Naive thymus-derived CD8-positive, alpha-beta T cell (primary cell): ENCODE results near the gene CLEC19A. TPM values are rescaled to one million over a fixed set of nuclear protein-coding genes. Genes with fewer than 3 reads are reported as not detected.

ENCODE experiments used
- ATAC-seq, 2 donors: fragments of 150-1000 bp; cut with Tn5 transposase in 1 of 2; sonication (Bioruptor Pico), chemical (Tn5 transposase) in 1 of 2; 1 replicate in 1 of 2; 2 replicates in 1 of 2; pipeline ENCODE4 v1.10.0; 2021; ENCODE audit warnings: mild to moderate bottlenecking in 2 of 2, moderate library complexity in 2 of 2
- POLR2A ChIA-PET: fragments of 350-600 bp; sonication (Branson Sonifier 250); formaldehyde crosslinking; loops from one replicate; lab custom pipeline; 2021; ENCODE audit warnings: antibody characterized with exemption; lab: Charles Lee
- DNase-seq, 10 donors: peaks; one replicate each; pipeline versions ENCODE4 v3.0.0 to v3.0.0-alpha.2; 2020 to 2022
- H3K27ac Mint-ChIP-seq, 10 donors: one replicate each; pipeline ENCODE4 v1.8.0; 2020 to 2022; ENCODE audit warnings: mild to moderate bottlenecking in 10 of 10, mixed read lengths in 10 of 10, moderate library complexity in 4 of 10, inconsistent platforms in 1 of 10
- H3K27me3 Mint-ChIP-seq, 5 donors: one replicate each; pipeline ENCODE4 v1.8.0; 2021 to 2022; ENCODE audit warnings: mixed read lengths in 5 of 5
- H3K36me3 Mint-ChIP-seq, 3 donors: one replicate each; pipeline ENCODE4 v1.8.0; 2020 to 2022; ENCODE audit warnings: mixed read lengths in 3 of 3, mild to moderate bottlenecking in 2 of 3, inconsistent platforms in 1 of 3
- H3K4me1 Mint-ChIP-seq, 4 donors: one replicate each; pipeline ENCODE4 v1.8.0; 2021 to 2022; ENCODE audit warnings: mixed read lengths in 4 of 4
- H3K4me3 Mint-ChIP-seq, 10 donors: one replicate each; pipeline ENCODE4 v1.8.0; 2020 to 2022; ENCODE audit warnings: mild to moderate bottlenecking in 10 of 10, mixed read lengths in 10 of 10, moderate library complexity in 6 of 10, inconsistent platforms in 1 of 10
- H3K9me3 Mint-ChIP-seq, 9 donors: one replicate each; pipeline ENCODE4 v1.8.0; 2020 to 2022; ENCODE audit warnings: mixed read lengths in 9 of 9, mild to moderate bottlenecking in 3 of 9, inconsistent platforms in 1 of 9, moderate library complexity in 1 of 9
- polyA plus RNA-seq, 3 donors: library from polyadenylated mRNA; unstranded; fragments of 300-500 nt; fragmentation: Illumina TruSeq; gene quantifications; one replicate each; pipeline ENCODE4 v1.2.3, GENCODE V29; 2021
- total RNA-seq, 8 experiments: library from RNA in 2 of 8; stranded (reverse) in 2 of 8; gene quantifications; one replicate each; pipeline ENCODE4 v1.2.3 and lab custom pipeline; 2021 to 2026

The CLEC19A gene
- total RNA-seq (not detected), polyA plus RNA-seq (not detected), total RNA-seq (lab: John Stamatoyannopoulos, UW) (0 to 0.08 (median 0) reads per million in 6 experiments)

DNA sequence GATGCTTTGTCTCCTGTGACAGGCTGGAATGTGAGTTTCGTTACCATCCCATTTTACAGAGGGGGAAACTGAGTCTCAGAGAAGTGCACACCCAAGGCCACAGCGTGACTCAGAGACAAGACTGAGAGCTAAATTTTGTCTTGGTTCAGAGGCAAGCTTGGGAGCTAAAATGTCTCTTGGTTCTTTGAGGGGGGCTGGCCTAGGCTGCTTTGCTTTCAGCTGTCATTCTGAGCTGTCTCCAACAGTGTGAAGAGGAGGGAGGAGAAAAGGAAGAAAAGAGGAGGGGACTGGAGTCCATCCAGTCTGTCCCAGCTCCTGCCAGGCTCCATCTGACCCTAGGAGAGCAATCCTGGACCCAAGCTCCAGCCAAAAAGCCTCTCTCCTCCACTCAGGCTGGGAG, at the start of gene CLEC19A:
CLEC19A (plus strand) TSS at position 301 of the 400 bp plus-strand sequence. CDS start 121 bp downstream, outside the sequence.
- Mint-ChIP-seq H3K4me1 (no peaks in the 10 kb centered on the region), H3K4me3 (no peak within 1 kb of the TSS), H3K27ac (no peak within 1 kb of the TSS), H3K36me3 (no peaks in the 10 kb centered on the region), H3K27me3 (peaks cover 2 to 47% (median 18%) of the 10 kb centered on the region in 5 donors), H3K9me3 (no peaks in the 10 kb centered on the region)
- DNase-seq (no peak), ATAC-seq (no peak)
- POLR2A ChIA-PET = no interaction called here

DNA sequence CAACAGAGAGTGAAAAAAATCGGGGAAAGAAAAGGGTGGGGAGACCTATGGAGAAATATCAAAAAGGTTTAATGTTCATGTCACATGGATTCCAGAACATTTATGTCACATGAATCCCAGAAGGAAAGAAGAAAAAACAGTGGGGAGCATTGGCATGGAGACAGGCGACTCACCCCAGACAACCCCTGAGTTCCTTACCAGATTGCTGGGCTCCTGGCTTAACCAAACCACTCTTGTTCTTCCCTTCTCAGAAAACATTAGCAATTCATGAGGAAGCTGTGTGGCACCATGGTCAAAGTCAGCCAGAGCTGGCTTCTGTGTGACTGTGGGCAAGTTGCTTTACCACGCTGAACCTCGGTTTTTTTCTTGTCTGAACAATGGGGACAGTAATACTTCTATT, 49.6 kb upstream of the CLEC19A start:
- Mint-ChIP-seq H3K36me3 (peaks cover 0 to 28% (median 0%) of the 10 kb centered on the region in 3 donors), H3K27me3 (peaks cover 0 to 10% (median 5%) of the 10 kb centered on the region in 5 donors), H3K27ac (no peak overlapping the region), H3K4me1 (no peaks in the 10 kb centered on the region), H3K4me3 (no peak overlapping the region), H3K9me3 (peaks cover 0 to 47% (median 20%) of the 10 kb centered on the region in 9 donors)
- DNase-seq (no peak), ATAC-seq (no peak)
- POLR2A ChIA-PET = no interaction called here

DNA sequence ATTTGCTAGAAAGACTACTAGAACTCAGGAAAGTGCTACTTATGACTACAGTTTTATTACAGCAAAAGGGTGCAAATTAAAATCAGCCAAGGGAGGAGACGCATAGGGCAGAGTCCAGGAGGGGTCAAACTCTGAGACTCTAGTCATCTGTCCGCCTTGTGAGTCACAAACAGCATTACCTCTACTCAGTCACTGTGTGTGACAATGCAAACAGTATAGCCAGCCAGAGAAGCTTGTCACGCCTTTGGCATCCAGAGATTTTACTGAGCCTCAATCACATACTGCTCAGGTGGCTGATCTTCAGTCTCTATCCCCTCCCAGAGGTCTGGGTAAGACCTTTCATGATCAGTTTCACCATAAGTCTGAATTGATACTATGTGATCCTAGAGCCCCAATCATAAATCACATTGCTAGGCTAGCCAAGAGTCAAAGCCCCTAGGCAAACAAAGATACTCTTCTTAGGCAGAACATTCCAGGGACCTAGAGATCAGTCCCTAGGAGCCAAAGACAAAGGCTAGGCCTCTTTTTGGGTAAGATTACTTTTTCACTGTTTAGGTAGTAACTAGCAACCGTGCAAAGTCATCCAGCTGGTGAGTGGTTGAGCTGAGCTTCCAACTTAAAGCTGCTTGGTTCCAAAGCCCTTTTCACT, 48.8 kb upstream of the CLEC19A start:
- no peak overlapping the region for H3K27ac Mint-ChIP-seq
- H3K36me3 Mint-ChIP-seq = peaks cover 0 to 26% (median 0%) of the 10 kb centered on the region in 3 donors
- H3K4me3 Mint-ChIP-seq = no peak overlapping the region
- no peak for DNase-seq
- peaks cover 0 to 7% (median 5%) of the 10 kb centered on the region in 5 donors for H3K27me3 Mint-ChIP-seq
- ATAC-seq = no peak
- H3K4me1 Mint-ChIP-seq = no peaks in the 10 kb centered on the region
- POLR2A ChIA-PET = no interaction called here
- H3K9me3 Mint-ChIP-seq = peaks cover 0 to 47% (median 20%) of the 10 kb centered on the region in 9 donors

DNA sequence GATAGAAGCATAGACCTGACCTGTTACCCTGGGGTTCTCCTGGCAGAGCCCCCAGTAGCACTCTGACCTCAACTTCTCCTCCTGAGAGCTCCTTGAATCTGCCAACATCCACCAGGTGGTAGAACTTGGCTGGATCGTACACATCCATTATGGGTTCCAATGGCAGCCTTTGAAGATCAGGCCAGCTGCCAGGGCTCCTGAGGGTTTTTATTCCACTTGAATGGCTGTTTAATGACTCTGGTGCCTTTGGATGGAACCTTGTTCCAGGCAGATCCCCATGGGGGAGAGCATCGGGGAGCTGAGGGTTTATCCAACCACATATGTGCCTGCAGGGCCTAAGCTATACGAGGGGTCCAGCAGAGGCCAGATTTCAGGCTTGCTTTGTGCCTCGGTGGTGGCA, 47.1 kb upstream of the CLEC19A start:
- ATAC-seq (no peak), DNase-seq (no peak)
- Mint-ChIP-seq H3K9me3 (peaks cover 0 to 46% (median 26%) of the 10 kb centered on the region in 9 donors), H3K4me3 (no peak overlapping the region), H3K27ac (no peak overlapping the region), H3K36me3 (peaks cover 0 to 24% (median 0%) of the 10 kb centered on the region in 3 donors), H3K4me1 (no peaks in the 10 kb centered on the region), H3K27me3 (peaks cover 0 to 12% (median 5%) of the 10 kb centered on the region in 5 donors)
- POLR2A ChIA-PET = no interaction called here

DNA sequence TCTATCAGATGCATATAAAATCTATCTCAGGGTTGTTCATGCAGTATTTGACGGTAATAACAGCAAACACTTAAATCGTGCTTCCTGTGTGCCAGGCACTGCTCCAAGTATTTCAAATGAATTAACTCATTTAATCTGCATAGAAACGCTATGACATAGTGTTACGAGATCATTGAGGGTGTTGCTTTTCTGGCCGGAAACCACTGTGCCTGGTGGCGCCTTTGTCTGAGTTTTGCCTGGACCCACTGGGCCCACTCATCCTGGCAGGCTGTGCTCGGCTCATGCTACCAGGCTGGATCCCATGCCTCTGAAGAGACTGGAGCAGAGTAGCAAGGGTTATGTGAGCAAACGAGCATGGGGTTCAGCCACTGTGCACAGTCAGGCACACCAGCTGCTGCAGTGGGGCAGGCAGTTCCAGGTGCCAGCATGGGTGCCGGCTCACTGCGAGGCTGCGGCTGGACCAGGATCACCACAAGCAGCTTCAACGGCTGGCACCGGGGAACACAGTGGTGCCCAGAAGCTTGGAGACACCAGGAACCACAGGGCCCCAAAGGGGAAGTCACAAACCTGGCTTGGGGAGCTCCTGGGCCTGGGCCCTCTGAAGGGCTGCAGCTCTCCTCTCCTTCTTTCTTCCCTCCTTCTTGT, 45.9 kb upstream of the CLEC19A start:
- peak overlapping the region in 1 of 10 donors; percentile 63 for H3K27ac Mint-ChIP-seq
- H3K36me3 Mint-ChIP-seq = peaks cover 0 to 24% (median 0%) of the 10 kb centered on the region in 3 donors
- POLR2A ChIA-PET = no interaction called here
- DNase-seq (no peak), ATAC-seq (no peak)
- no peak overlapping the region for H3K4me3 Mint-ChIP-seq
- H3K27me3 Mint-ChIP-seq = peaks cover under 1 to 13% (median 6%) of the 10 kb centered on the region in 5 donors
- peaks cover 0 to 44% (median 26%) of the 10 kb centered on the region in 9 donors for H3K9me3 Mint-ChIP-seq
- H3K4me1 Mint-ChIP-seq = no peaks in the 10 kb centered on the region

DNA sequence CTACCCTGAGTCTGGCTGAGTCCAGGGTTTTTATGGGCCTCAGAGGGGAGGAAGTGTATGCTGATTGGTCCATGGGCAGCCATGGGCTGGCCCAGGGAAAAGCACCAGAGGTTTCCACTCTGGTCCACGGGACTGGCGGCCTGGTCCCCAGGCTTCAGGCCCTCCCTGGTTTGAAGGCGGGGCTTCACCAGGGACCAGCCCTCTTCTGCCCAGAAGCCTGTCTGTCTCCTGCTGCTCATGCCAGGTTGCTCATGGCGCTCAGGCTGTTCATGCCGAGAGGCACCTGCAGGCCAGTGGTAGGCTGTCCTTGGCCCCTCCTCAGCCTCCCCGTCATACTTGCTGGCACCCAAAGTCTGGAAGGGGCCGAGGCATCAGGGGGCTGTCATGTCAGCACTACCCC, 45.0 kb upstream of the CLEC19A start:
- Mint-ChIP-seq H3K4me1 (no peaks in the 10 kb centered on the region), H3K27ac (no peak overlapping the region), H3K27me3 (peaks cover 2 to 16% (median 7%) of the 10 kb centered on the region in 5 donors), H3K9me3 (peaks cover 0 to 36% (median 21%) of the 10 kb centered on the region in 9 donors), H3K36me3 (peaks cover 0 to 16% (median 0%) of the 10 kb centered on the region in 3 donors), H3K4me3 (no peak overlapping the region)
- POLR2A ChIA-PET = no interaction called here
- DNase-seq (no peak), ATAC-seq (no peak)

DNA sequence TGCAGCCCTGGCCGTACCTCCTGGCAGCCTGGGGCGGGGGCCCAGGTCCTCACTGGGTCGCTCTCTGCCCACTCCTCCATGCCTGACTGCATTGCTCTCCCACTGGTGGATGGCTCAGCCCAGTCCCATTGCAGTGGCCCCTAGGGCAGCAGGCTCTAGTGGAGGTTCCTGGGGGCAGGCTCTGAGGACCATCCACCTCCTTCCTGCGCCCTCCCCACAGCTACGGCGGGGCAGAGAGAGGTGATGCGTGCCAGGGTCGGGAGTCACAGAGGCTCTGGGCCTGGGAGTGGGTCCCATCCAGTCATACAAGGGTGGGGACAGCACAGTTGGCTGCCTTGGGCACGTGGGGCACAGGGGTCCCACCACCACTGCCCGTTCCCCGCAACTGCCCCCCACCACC, 44.0 kb upstream of the CLEC19A start:
- H3K9me3 Mint-ChIP-seq = peaks cover 0 to 25% (median 18%) of the 10 kb centered on the region in 9 donors
- H3K27ac Mint-ChIP-seq = no peak overlapping the region
- peaks cover 0 to 12% (median 0%) of the 10 kb centered on the region in 3 donors for H3K36me3 Mint-ChIP-seq
- peaks cover 2 to 16% (median 7%) of the 10 kb centered on the region in 5 donors for H3K27me3 Mint-ChIP-seq
- ATAC-seq (no peak), DNase-seq (no peak)
- POLR2A ChIA-PET = no interaction called here
- no peaks in the 10 kb centered on the region for H3K4me1 Mint-ChIP-seq
- no peak overlapping the region for H3K4me3 Mint-ChIP-seq

DNA sequence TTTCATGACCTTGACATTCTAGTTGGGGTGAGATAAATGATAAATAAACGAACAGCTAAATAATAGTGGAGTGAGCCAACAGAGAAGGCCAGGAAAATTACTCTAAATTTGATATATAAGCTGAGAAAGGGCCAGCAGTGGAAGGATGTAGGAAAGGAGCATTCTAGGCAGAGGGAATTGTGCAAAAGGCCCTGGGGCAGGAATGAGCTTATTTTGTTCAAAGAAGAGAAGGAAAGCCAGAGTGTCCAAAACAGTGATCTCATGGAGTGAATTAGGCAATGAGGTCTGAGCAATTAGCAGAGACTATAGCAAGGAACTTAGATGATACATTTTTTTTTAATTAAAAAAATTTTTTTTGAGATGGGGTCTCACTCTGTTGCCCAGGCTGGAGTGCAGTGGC, 43.3 kb upstream of the CLEC19A start:
- Mint-ChIP-seq H3K4me1 (no peaks in the 10 kb centered on the region), H3K4me3 (no peak overlapping the region), H3K36me3 (peaks cover 0 to 12% (median 0%) of the 10 kb centered on the region in 3 donors), H3K27me3 (peaks cover 2 to 16% (median 7%) of the 10 kb centered on the region in 5 donors), H3K27ac (no peak overlapping the region), H3K9me3 (peaks cover 0 to 24% (median 16%) of the 10 kb centered on the region in 9 donors)
- ATAC-seq (no peak), DNase-seq (no peak)
- POLR2A ChIA-PET = no interaction called here

DNA sequence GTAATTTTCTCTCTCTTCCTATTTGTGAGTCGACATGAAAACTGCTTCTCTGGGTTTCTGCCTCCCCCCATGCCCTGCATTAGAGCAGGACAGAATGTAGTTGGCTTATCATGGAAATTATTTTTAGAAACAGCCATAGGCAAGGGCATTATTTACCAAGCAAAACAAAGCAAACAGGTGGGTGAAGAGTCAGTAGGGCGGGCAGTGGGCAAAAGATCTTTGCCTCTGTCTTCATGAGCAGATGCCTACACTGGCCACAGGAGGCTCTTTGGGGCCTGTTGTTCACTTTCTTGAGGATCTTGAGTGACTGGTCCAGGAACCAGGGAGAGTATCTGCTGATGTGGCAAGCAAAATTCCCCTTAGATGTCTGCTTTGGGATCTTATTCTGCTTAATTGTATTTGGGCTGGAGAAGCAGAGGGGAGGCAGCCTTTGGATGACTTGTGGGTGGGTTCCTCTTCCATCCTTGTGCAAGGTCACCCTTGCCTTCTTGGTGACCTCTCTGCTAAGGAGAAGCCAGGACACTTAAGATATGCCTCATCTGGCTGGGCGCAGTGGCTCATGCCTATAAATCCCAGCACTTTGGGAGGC, 42.5 kb upstream of the CLEC19A start:
- H3K27ac Mint-ChIP-seq = no peak overlapping the region
- no peaks in the 10 kb centered on the region for H3K4me1 Mint-ChIP-seq
- POLR2A ChIA-PET = no interaction called here
- DNase-seq (no peak), ATAC-seq (no peak)
- H3K9me3 Mint-ChIP-seq = peaks cover 0 to 18% (median 10%) of the 10 kb centered on the region in 9 donors
- peaks cover 2 to 12% (median 5%) of the 10 kb centered on the region in 5 donors for H3K27me3 Mint-ChIP-seq
- peaks cover 0 to 6% (median 0%) of the 10 kb centered on the region in 3 donors for H3K36me3 Mint-ChIP-seq
- H3K4me3 Mint-ChIP-seq = no peak overlapping the region

DNA sequence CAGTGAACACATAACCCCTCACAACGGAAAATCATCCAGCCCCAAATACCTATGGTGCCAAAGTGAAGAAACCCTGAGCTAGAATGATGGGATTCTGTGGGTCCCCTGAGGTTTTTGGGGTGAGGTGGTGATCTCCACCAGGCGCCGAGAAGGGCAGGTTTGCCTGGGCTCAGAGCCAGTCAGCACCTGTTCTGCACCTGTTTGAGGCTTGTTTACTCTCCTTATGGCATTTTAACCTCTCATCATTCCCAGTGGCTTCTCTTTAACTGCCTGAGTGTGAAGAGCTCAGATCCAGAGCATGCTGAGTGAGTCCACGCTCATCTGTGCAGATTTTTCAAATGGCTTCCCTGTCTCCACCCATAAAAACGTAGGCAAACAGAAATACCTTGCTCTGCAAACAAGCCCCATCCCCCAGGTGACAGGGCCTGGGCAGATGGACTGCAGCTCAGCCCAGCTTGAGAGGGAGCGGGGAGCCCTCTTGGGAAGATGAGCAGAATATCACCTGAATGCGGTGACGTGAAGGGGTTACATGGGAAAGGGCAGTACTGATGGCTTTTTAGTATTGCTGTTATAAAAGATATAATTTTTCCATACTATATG, 40.1 kb upstream of the CLEC19A start:
- no peak overlapping the region for H3K27ac Mint-ChIP-seq
- POLR2A ChIA-PET = no interaction called here
- no peak for DNase-seq
- H3K4me1 Mint-ChIP-seq = no peaks in the 10 kb centered on the region
- no peaks in the 10 kb centered on the region for H3K36me3 Mint-ChIP-seq
- H3K4me3 Mint-ChIP-seq = no peak overlapping the region
- peaks cover 0 to 16% (median 10%) of the 10 kb centered on the region in 9 donors for H3K9me3 Mint-ChIP-seq
- ATAC-seq = no peak
- peaks cover 2 to 12% (median 5%) of the 10 kb centered on the region in 5 donors for H3K27me3 Mint-ChIP-seq

DNA sequence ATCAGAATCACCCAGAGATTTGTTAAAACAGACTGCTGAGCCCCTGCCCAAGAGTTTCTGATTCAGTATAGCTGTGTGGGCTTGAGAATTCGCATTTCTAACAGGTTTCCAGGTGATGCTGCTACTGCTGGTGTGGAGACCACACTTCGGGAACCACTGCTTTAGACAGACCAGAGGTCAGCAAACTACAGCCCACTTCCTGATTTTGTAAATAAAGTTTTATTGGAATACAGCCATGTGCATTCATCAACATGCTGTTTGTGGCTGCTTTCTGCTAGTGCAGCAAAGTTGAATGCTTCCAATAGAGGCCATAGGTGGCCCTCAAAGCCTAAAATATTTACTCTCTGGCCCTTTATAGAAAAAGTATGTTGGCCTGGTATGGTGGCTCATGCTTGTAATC, 32.6 kb upstream of the CLEC19A start:
- POLR2A ChIA-PET = no interaction called here
- H3K27me3 Mint-ChIP-seq = peaks cover 2 to 39% (median 14%) of the 10 kb centered on the region in 5 donors
- peaks cover 0 to 10% (median 0%) of the 10 kb centered on the region in 9 donors for H3K9me3 Mint-ChIP-seq
- ATAC-seq (no peak), DNase-seq (no peak)
- no peak overlapping the region for H3K27ac Mint-ChIP-seq
- H3K4me1 Mint-ChIP-seq = peaks cover 0 to 2% (median 0%) of the 10 kb centered on the region in 4 donors
- H3K36me3 Mint-ChIP-seq = no peaks in the 10 kb centered on the region
- H3K4me3 Mint-ChIP-seq = no peak overlapping the region

DNA sequence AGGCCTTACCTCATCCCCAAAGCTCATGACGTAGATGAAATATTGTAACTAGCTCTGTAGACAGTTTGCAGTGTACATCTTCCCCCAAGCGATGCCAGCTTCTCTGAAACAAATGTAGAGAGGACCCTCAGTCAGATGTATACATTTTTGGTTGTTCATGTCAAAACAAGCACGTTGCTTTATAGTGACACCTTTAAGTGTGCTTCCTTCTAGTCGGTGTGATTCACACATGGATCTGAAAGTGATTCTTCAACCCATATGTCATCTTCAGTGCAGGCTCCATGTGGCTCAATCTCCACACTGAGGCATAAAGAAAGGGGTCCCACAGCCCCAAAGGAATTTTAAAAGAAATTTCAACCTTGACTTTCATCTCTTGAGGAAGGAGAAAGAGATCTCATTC, 30.9 kb upstream of the CLEC19A start:
- Mint-ChIP-seq H3K27me3 (peaks cover 2 to 50% (median 18%) of the 10 kb centered on the region in 5 donors), H3K36me3 (no peaks in the 10 kb centered on the region), H3K9me3 (peaks cover 0 to 2% (median 0%) of the 10 kb centered on the region in 9 donors), H3K4me3 (no peak overlapping the region), H3K27ac (no peak overlapping the region), H3K4me1 (peaks cover 0 to 2% (median 0%) of the 10 kb centered on the region in 4 donors)
- POLR2A ChIA-PET = no interaction called here
- DNase-seq (no peak), ATAC-seq (no peak)
